ENCODE measurements around the gene CIPC.

- no peak for TF ChIP-seq POLR2A (IDR thresholded peaks at IDR 0.05)
- no peak for TF ChIP-seq CTCF (IDR thresholded peaks at IDR 0.05)
- no peak for TF ChIP-seq EP300 (IDR thresholded peaks at IDR 0.05)
- no peak for TF ChIP-seq POLR2AphosphoS5 (IDR thresholded peaks at IDR 0.05)
Measured at GRCh38 chr14:77103951-77104350, 5.9 kb downstream of the CIPC start.
